ENCODE data around the gene POLR1A. TPM values are rescaled to one million over a fixed set of nuclear protein-coding genes. Genes with fewer than 3 reads are reported as not detected.

Gene POLR1A
- total RNA-seq, 1 experiment from 2014 or later, result 19.4 TPM

DNA sequence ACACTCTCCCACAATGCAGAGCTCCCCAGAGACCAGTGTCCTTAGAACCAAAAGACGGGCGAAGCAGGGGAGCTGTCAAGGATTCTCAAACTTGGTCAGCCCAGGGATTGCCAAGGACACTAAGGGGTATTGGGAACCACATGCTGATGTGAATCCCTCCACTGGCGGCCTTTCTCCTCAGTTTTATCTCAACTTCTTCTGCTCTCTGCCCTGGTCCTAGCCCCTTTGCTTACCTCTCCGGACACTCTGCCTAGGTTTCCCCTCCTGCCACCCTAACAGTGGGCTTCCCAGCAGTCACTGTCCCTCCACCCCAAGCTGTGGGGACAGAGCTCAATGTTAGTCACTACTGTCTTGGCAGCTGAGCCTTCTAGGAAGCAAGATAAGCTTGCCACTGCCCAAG is 61.1 kb downstream of the POLR1A start:
- Histone ChIP-seq H4K20me1 (ENCODE audit: insufficient read depth, low read depth, low read length) (no peaks in the 10 kb centered on the region), H3K27ac (ENCODE audit: low read length) (no peak overlapping the region), H3K36me3 (ENCODE audit: insufficient read depth, low read length) (peaks cover 61% of the 10 kb centered on the region), H3K9ac (ENCODE audit: low read length) (no peak overlapping the region), H3K27me3 (ENCODE audit: low read length) (no peaks in the 10 kb centered on the region), H3K4me2 (ENCODE audit: low read depth, low read length, poor library complexity, severe bottlenecking) (no peak overlapping the region), H3K9me3 (ENCODE audit: low read length) (no peaks in the 10 kb centered on the region), H3K4me1 (ENCODE audit: low read length) (no peaks in the 10 kb centered on the region), H3K9me2 (replicated peaks; ENCODE audit: insufficient read depth, low read length) (no peaks in the 10 kb centered on the region), H3K4me3 (ENCODE audit: low read length) (no peak overlapping the region), H2AFZ (ENCODE audit: low read length) (no peak overlapping the region), H3K79me2 (ENCODE audit: low read length) (no peaks in the 10 kb centered on the region)
- DNase-seq, result no peak

- Histone ChIP-seq H3K27me3 (ENCODE audit: low read length) (no peaks in the 10 kb centered on the region), H3K9me3 (ENCODE audit: low read length) (no peaks in the 10 kb centered on the region), H3K9ac (ENCODE audit: low read length) (no peak overlapping the region), H2AFZ (ENCODE audit: low read length) (no peak overlapping the region), H3K4me2 (ENCODE audit: low read depth, low read length, poor library complexity, severe bottlenecking) (no peak overlapping the region), H3K9me2 (replicated peaks; ENCODE audit: insufficient read depth, low read length) (no peaks in the 10 kb centered on the region), H3K79me2 (ENCODE audit: low read length) (no peaks in the 10 kb centered on the region), H3K4me3 (ENCODE audit: low read length) (no peak overlapping the region), H3K27ac (ENCODE audit: low read length) (no peak overlapping the region), H4K20me1 (ENCODE audit: insufficient read depth, low read depth, low read length) (no peaks in the 10 kb centered on the region), H3K36me3 (ENCODE audit: insufficient read depth, low read length) (peaks cover 62% of the 10 kb centered on the region), H3K4me1 (ENCODE audit: low read length) (no peaks in the 10 kb centered on the region)
- DNase-seq, result no peak
These were observed 61.6 kb downstream of the POLR1A start for GRCh38 chr2:86044045-86044444.

DNA sequence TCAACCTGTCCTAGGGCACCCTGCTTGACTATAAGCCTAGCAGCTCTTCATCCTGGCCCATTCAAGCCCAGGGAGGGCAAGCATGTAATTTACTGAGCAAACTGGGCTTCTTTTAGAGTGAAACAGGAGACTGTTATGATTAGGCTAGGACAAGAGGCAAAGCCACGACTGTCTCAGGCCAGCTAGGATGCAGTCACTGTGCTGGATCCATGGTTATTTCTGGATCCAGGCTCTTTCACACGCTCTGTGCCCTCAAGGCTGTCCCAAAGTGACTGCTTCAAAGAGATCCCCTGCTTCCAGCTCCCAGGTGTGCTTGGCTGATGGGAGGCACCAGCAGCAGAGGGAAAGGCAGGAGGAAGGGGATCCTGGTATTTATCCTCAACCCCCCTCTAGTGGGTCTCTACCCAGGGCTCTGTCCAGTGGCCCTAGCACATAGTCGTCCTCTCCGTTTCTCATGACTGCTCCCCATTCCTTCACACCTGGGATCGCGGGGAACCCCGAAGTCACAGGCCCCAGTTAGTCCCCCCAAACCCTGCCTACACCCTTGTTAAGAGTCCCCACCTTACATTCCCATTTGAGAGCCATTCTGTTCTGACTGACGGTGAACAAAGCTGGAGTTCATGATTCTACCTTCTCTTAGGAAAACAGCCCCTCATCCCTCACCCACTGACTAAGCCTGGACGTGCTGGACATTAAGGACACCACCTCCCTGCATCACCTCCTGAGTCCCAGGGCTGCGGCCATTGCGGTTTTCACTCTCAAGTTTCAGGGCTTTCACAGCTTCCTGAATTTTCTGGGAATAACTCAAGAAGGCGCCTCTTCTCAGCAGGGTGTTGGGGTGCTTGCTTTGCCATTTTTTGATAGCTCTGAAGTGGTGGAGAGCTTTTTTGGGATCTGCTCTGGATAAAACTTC is 63.2 kb downstream of the POLR1A start:
- Histone ChIP-seq H3K27ac (ENCODE audit: low read length) (no peak overlapping the region), H3K9me2 (replicated peaks; ENCODE audit: insufficient read depth, low read length) (no peaks in the 10 kb centered on the region), H4K20me1 (ENCODE audit: insufficient read depth, low read depth, low read length) (no peaks in the 10 kb centered on the region), H3K4me3 (ENCODE audit: low read length) (no peak overlapping the region), H3K9ac (ENCODE audit: low read length) (no peak overlapping the region), H3K36me3 (ENCODE audit: insufficient read depth, low read length) (peaks cover 64% of the 10 kb centered on the region), H3K9me3 (ENCODE audit: low read length) (no peaks in the 10 kb centered on the region), H3K4me1 (ENCODE audit: low read length) (no peaks in the 10 kb centered on the region), H2AFZ (ENCODE audit: low read length) (no peak overlapping the region), H3K79me2 (ENCODE audit: low read length) (no peaks in the 10 kb centered on the region), H3K4me2 (ENCODE audit: low read depth, low read length, poor library complexity, severe bottlenecking) (no peak overlapping the region), H3K27me3 (ENCODE audit: low read length) (no peaks in the 10 kb centered on the region)
- no peak for DNase-seq

DNA sequence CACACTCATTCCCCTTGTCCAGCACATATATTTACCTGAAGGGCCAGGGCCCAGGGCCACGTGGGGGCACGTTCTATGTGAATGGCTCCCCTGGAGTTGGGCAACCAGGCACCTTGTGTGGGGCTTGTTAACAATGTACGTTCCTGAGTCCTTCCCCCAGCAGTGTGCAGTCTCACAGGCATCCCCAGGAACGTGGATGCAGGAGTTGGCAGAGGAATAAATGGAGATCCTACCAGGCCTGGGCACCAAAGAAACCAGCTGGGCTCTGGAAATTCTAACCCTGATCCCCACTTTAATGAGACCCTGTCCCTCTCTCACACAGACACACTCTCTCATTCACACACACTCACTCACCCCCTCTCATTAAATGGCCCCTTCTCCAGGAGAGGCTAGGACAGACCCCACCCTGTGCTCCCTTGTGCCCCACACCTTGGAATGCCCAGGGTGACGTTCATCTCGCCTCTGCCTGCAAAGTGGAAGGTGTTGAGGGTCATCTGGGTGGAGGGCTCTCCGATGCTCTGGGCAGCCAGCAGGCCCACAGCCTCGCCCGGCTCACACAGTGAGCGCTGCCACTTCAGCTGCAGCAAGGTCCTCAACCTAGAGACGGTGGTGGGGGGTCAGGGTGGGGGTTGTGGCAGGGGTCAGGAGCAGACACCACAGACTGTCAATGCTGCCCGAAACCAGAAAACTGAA is 65.6 kb downstream of the POLR1A start:
- H4K20me1 ChIP-seq (ENCODE audit: insufficient read depth, low read depth, low read length), result no peaks in the 10 kb centered on the region
- peaks cover 50% of the 10 kb centered on the region for H3K36me3 ChIP-seq (ENCODE audit: insufficient read depth, low read length)
- no peaks in the 10 kb centered on the region for H3K27me3 ChIP-seq (ENCODE audit: low read length)
- no peak overlapping the region for H3K4me3 ChIP-seq (ENCODE audit: low read length)
- no peaks in the 10 kb centered on the region for H3K4me1 ChIP-seq (ENCODE audit: low read length)
- no peak overlapping the region for H3K4me2 ChIP-seq (ENCODE audit: low read depth, low read length, poor library complexity, severe bottlenecking)
- no peaks in the 10 kb centered on the region for H3K79me2 ChIP-seq (ENCODE audit: low read length)
- H2AFZ ChIP-seq (ENCODE audit: low read length), result no peak overlapping the region
- no peaks in the 10 kb centered on the region for H3K9me2 ChIP-seq (replicated peaks; ENCODE audit: insufficient read depth, low read length)
- no peak overlapping the region for H3K9ac ChIP-seq (ENCODE audit: low read length)
- H3K27ac ChIP-seq (ENCODE audit: low read length), result no peak overlapping the region
- no peak for DNase-seq
- H3K9me3 ChIP-seq (ENCODE audit: low read length), result no peaks in the 10 kb centered on the region

DNA sequence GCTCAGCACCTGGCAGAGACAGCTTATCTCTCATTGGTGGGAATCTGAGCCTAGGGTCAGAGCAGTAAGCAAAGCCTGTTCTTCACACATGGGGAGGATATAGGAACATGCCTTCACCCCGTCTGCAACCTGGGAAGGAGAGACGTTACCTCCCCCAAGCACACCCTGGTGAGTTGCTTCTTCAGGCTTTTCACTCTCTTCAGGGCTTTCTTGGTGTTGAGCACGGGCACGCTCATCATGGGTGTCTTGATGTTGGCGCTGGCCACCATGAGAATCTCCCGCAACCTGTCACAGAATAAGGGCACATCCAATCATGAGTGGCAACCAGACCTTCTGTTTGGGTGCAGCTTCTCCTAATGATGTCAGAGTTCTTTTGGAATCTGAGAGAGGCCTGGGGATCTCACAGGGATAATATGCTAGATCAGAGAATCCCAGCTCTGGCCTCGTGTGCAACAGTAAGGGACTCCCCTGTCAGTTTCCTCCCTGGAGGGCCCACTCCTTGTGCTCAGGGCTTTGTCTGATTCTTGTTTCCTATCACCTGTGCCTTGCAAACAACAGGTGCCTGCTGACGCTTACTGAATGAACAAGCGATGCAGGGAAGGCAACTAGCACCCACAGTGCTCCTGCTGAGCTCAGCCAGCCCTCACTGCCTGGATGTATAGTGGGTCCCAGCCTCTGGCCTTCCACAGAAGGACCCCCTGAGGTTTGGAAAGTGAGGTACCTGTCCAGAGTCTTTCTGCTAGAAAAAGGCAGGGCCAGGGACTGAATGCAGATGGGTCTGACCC is 66.3 kb downstream of the POLR1A start:
- Histone ChIP-seq H3K27ac (ENCODE audit: low read length) (no peak overlapping the region), H3K9me2 (replicated peaks; ENCODE audit: insufficient read depth, low read length) (no peaks in the 10 kb centered on the region), H3K27me3 (ENCODE audit: low read length) (no peaks in the 10 kb centered on the region), H3K4me3 (ENCODE audit: low read length) (no peak overlapping the region), H3K79me2 (ENCODE audit: low read length) (no peaks in the 10 kb centered on the region), H4K20me1 (ENCODE audit: insufficient read depth, low read depth, low read length) (no peaks in the 10 kb centered on the region), H3K9me3 (ENCODE audit: low read length) (no peaks in the 10 kb centered on the region), H2AFZ (ENCODE audit: low read length) (no peak overlapping the region), H3K4me1 (ENCODE audit: low read length) (no peaks in the 10 kb centered on the region), H3K4me2 (ENCODE audit: low read depth, low read length, poor library complexity, severe bottlenecking) (no peak overlapping the region), H3K9ac (ENCODE audit: low read length) (no peak overlapping the region), H3K36me3 (ENCODE audit: insufficient read depth, low read length) (peaks cover 48% of the 10 kb centered on the region)
- DNase-seq, result no peak

DNA sequence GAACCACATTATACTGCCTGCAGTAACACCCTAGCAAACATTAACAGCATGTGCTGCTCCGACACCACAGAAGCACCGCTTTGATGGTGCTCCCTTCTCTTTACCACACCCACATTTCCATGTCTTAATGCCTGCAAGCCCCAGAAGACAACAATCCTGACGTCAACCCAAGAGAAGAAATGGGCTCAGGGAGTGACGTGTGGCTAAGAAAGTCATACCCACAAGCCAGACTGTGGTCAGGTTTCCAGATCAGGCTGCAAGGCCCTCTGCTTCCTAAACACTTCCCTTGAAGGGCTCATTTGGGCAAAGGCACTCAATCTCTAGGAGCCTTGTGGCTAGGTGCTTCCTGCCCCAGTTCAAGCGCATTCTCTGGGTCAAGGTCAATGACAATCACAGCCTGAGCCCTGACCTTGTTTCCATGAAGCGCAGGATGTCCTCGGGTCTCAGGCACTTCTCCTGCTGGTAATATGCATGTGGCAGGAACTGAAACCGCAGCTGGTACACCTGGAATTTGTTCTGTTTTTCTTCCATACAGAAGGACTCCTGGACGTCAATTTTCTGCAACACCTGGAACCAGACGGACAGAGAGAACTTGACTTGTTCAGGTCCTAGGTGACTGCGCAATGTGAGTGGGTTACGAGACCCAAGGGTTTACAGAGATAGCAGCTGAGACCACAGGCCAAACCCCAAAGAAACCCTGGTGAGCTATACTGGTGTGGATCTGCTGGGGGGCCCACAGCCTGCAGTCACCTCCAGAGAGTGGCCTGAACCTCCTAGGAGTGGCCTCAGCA is 67.2 kb downstream of the POLR1A start:
- Histone ChIP-seq H3K9me2 (replicated peaks; ENCODE audit: insufficient read depth, low read length) (no peaks in the 10 kb centered on the region), H3K4me1 (ENCODE audit: low read length) (no peaks in the 10 kb centered on the region), H3K4me3 (ENCODE audit: low read length) (no peak overlapping the region), H3K9ac (ENCODE audit: low read length) (no peak overlapping the region), H4K20me1 (ENCODE audit: insufficient read depth, low read depth, low read length) (0 out of 2 replicates have a peak, but pooled peaks cover 3% of the 10 kb centered on the region), H2AFZ (ENCODE audit: low read length) (no peak overlapping the region), H3K27me3 (ENCODE audit: low read length) (no peaks in the 10 kb centered on the region), H3K79me2 (ENCODE audit: low read length) (no peaks in the 10 kb centered on the region), H3K27ac (ENCODE audit: low read length) (no peak overlapping the region), H3K4me2 (ENCODE audit: low read depth, low read length, poor library complexity, severe bottlenecking) (no peak overlapping the region), H3K36me3 (ENCODE audit: insufficient read depth, low read length) (peaks cover 50% of the 10 kb centered on the region), H3K9me3 (ENCODE audit: low read length) (no peaks in the 10 kb centered on the region)
- no peak for DNase-seq

DNA sequence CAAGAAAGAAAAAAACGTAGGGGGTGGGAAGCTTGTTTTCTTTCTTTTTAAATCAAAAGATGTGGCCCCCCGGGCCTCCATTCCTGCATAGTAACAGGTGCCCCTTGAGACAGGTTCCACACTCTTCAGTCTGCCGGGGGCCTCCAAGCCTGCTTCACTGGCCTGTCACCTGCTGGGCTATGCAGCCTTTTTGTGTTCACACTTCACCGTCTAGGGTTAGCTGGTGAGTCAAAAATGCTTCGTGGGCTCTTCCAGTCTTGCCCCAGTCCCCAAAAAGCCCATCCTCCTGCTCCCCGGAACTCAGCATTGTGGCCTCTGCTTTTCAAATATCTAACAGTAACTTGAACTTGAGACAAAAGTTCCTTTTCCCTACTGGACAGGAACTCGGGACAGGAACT is 67.9 kb downstream of the POLR1A start:
- Histone ChIP-seq H3K27me3 (ENCODE audit: low read length) (no peaks in the 10 kb centered on the region), H4K20me1 (ENCODE audit: insufficient read depth, low read depth, low read length) (0 out of 2 replicates have a peak, but pooled peaks cover 3% of the 10 kb centered on the region), H3K4me3 (ENCODE audit: low read length) (no peak overlapping the region), H3K79me2 (ENCODE audit: low read length) (no peaks in the 10 kb centered on the region), H3K9me3 (ENCODE audit: low read length) (no peaks in the 10 kb centered on the region), H3K9me2 (replicated peaks; ENCODE audit: insufficient read depth, low read length) (no peaks in the 10 kb centered on the region), H3K4me2 (ENCODE audit: low read depth, low read length, poor library complexity, severe bottlenecking) (no peak overlapping the region), H3K27ac (ENCODE audit: low read length) (no peak overlapping the region), H3K4me1 (ENCODE audit: low read length) (no peaks in the 10 kb centered on the region), H2AFZ (ENCODE audit: low read length) (no peak overlapping the region), H3K9ac (ENCODE audit: low read length) (no peak overlapping the region), H3K36me3 (ENCODE audit: insufficient read depth, low read length) (peaks cover 45% of the 10 kb centered on the region)
- DNase-seq, result no peak
